GM15510 (cell line): ENCODE results near the gene MIS18BP1.

ENCODE experiments used
- POLR2A ChIP-seq: IDR thresholded peaks from 3 replicates; pipeline ENCODE4 v1.6.1; 2011; ENCODE audit warnings: borderline replicate concordance; ENCODE audit not compliant: insufficient read length; ENCODE audit errors: extremely low read depth

Gene MIS18BP1

DNA sequence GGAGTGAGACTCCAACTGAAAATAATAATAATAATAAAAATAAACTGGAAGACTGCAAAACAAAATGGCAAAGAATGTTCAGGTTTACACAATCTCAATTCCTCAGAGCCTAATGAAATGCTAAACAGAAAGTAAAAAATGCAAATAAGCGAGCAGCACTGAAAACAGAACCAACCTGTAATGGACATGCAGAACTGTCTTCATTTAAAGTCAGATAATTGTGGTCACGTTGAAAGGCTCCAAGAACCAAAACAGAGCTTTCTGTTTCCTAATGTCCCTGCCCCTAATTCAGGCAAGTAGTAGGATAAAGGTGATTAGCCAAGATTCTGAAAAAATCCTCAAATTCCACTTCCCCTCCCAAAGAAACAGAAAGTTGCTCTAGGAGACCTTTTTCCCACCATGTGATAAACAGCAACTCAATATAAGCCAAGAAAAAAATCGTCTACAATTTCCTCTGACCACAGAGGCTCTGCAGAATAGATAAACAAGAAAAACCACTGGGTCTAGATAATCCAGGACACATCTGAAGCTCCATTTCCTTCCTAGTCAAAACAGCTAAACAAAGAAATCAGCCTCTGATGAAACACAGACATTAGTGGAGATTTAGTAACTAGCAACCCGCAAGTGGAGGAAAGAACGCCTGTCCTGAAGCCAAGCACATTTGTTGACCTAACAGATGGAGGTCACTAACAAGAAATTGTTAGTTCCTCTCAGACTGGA, 3.0 kb downstream of the MIS18BP1 start:
- no peak for TF ChIP-seq POLR2A

DNA sequence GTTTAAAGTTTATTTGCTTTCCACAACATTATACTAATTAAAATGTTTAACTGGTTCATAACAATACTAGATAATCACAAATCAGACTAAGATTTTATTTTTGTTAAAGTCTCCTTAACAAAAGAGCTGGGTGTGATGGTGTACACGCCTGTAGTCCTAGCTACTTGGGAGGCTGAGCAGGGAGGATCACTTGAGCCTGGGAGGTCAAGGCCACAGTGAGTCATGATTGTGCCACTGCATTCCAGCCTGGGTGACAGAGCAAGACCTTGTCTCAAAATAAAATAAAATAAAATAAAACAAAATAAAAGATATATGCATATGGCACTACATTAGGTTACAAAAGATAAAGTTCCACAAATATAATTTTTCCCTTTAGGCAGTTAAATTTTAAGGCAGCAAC, 5.6 kb downstream of the MIS18BP1 start:
- no peak for TF ChIP-seq POLR2A

DNA sequence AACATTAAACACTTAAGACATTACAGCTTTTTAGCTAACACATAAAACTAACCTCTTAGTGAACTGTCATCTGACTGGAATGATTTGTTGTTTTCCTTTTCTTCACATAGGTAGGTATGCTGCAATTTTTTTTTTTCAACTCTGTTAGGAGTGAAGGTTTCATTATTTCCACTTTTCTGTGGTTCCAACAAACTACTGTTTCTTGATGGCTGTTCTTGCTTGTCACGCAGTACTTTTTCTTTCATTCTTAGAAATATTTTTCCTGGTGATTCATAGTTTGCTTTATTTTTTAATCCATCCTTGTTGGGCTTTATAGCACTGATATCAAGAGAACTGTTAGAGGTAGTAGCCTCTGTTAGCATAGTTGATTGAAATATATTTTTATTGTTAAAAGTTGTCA, 6.3 kb downstream of the MIS18BP1 start:
- TF ChIP-seq POLR2A = no peak

DNA sequence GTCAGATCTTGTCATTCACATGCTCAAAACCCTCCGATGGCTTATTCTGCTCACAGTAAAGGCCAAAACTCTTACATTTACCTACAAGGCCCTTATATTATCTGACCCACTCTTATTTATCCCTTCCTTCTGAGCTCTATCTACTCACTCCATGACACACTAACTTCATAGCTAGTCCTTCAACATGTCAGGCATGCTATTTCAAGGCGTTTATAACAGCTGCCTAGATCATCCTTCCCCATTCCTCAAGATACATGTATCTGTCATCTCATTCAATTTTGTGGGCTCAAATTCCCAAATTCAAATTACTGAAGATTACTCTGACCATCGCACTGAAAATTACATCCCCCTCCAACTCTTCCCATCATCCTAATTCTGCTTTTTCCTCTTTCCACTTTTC, 6.9 kb downstream of the MIS18BP1 start:
- no peak for TF ChIP-seq POLR2A

DNA sequence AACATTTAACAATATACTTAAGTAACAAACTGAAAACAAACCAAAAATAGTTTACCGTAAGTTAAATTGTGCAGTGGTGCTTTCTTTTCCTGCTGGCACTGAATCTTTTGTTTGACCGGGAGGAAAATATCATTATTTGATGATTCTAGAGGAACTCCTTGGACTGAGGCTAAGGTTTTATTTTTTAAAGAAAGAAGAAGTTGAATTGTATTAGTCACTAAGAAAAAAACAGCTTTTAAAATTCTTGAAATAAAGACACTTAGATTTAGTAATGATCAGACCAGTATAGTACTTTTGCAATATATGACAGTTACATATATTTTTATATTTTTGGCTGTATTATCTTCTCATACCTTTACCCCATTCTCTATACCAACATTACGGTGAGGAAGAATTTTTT, 10.3 kb downstream of the MIS18BP1 start:
- TF ChIP-seq POLR2A = no peak

DNA sequence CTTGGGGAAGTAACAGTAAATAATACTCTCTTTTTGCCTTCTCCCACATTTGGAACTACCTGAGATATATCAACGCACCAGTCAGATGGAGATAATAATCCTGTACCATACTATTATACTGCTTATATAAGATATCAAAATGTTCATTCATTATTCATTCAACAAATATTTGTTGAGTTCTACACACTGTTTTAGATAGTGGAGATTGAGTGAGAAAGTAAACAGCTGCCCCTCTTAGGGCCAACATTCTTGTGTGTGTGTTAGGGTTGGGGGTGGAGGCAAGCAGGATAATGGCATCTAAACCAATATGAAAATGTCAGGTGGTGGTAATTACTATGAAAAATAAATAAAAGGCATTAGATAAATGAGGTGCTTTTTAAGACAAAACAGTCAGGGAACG, 14.0 kb downstream of the MIS18BP1 start:
- TF ChIP-seq POLR2A = no peak

DNA sequence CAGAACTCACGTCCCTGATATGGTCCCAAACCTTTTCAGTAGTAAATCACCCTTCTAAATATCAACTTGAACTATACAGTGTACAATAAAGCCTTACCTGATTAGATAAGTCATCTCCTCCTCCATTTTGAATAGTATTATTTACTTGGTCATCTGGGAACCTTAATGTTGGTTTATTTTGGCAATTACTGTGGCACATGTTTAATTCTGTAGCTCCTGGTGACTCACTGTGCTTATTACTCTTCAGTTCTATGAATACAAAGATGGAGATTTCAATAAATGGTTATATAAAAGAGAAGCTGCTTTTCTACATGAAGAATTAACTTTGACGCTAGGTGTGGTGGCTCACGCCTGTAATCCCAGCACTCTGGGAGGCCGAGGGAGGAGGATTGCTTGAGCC, 25.4 kb downstream of the MIS18BP1 start:
- no peak for TF ChIP-seq POLR2A

DNA sequence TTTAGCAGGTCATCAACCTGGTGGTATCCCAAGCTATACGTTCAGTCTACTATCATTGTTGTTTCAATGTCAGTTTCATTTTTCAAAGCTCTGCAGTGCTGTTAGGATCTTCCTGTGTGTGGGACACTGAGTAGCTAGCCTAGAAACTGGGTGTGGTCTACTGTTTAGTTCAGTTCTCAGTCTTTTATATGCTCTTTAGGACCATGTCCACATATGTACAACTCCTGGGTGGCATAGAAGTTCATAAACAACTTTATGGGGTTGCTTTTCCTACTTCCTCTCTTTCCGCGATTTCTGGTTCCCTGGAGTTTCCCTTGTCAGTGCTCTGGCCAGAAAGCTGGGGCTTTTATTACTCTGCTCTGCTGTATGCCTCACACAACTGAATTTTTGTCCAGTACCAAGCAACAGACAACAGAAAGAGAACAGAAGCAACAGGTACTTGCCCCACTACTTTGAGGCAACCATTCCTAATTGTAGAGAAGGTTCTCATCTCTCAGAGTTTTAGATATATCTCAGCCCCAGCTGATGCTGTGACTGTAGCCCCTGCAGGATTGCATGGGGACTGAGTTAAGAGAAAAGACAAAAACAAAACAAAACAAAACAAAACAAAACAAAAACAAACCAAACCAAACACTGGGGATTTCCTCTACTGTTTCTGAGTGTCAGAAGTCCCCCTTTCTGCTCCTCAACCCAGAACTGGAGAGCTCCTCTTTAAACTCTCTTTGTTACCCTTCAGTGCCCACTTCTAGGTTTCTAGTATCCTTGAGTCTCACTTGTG, 30.3 kb downstream of the MIS18BP1 start:
- TF ChIP-seq POLR2A = no peak

DNA sequence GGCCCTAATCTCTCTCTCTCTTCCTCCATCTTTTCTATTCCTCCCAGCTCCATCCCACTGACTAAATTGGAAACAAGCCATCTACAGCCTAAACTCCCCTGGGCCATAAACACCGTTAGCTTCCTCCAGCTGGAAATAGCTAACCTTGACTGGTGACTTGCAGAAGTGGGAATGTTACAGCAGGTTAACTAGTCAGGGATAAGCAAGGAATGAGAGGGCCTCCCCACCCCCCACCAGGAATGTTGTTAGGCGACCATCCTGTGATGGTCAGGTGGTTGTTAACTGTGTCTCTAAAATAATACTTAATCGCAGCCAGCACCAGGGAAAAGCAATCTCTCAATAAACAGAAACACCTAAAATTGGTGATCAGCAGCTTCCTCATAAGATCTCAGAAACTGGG, 40.8 kb downstream of the MIS18BP1 start:
- TF ChIP-seq POLR2A = no peak

DNA sequence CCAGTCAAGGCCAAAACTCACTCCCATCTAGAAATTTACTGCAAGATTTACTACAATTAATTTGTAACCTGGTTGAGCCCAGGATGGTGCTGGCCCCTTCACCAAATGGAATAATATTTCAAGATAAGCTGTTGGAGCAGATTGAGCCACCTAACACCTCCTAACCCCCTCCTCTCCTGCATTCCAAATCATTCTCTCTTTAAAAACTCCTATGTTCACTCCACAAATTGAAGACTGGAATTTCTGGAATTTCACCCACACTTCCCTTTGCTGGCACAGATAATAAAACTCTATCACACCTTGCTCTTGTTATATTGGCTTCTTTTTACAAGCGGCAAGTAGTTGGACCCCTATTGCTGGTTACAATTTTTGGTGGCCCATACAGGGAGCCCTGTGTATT, 41.7 kb downstream of the MIS18BP1 start:
- TF ChIP-seq POLR2A = no peak

DNA sequence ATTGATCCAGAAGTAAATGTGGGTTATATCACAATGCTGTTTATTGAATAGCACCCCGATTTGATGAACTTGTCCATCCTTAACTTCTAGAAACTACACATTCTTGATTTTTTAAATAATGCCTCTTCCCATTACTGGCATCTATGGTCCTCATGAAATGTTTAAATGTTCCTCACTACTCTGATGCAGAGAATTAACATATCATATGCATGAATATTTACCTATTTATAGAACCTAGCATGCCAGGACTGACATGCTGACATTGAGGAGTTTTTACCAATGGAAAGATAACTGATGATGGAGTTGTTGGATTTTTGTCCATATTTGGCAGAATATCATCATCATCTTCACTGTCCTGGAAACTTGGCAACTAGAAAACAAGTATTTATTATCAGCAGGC, 42.8 kb downstream of the MIS18BP1 start:
- no peak for TF ChIP-seq POLR2A

DNA sequence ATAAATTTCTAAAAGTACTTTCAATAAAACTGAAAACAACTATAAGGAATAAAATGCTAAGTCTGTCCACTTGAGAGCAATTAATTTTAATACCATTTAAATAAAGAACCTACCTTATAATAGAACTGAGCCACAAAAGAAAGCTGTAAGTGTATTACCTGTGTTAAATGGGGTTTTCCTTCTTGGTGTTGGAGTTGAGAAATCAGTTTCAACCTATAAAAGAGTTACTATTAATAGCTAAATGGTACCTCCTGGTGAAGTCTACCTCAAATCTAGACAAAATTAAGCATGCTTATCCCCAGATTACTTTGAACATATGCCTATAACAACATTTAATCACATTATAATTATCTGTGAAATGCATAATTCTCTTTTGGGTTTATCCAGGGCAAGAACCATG, 48.8 kb downstream of the MIS18BP1 start:
- TF ChIP-seq POLR2A = no peak

DNA sequence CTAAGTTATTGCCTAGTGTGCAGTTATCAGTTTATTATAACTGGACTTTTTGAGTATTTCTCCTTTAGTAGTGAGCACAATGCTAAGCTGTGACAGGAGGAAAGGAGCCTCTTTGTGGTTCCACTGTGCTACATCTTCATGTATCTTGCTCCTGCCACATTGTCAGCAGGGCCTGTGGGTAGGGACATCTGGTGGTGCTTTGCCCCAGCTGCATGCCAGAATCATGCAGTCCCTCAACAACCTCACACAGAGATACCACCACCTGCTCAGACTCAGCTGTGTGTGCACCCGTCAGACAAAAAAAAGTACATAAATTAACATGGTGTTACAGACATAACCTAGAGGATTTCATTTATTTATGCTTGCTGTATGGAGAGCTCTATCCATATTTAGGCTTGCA, 51.1 kb downstream of the MIS18BP1 start:
- TF ChIP-seq POLR2A = no peak

DNA sequence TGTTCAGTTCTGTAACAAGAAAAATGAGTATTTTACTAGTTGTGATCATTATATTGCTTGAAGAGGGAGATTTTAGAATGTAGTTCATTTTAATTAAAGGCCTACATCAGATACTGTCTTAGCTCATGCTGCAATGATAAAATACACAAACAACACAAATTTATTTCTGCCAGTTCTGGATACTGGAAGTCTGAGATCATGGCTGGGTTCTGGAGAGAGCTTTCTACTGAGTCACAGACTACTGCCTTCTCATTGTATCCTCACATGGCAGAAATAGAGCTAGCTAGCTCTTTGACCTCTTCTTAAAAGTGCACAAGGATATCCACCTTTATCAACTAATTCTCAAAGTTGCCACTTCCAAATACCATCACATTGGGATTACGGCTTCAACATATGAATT, 53.8 kb downstream of the MIS18BP1 start:
- TF ChIP-seq POLR2A = no peak

DNA sequence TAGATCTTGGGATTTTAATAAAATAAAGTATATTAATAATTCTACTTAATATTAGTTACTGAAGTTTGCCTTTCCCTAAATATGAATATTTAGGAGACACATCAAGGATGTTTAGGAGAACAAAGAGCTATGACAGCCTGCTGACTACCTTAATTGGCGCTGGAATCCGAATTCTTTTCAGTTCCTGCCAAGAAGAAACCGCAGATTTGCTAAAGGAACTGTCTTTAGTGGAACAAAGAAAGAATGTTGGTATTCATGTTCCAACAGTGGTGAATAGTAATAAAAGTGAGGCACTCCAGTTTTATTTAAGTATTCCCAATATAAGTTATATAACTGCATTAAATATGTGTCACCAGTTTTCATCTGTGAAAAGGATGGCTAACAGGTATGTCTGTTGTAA, 54.5 kb downstream of the MIS18BP1 start:
- TF ChIP-seq POLR2A = no peak

DNA sequence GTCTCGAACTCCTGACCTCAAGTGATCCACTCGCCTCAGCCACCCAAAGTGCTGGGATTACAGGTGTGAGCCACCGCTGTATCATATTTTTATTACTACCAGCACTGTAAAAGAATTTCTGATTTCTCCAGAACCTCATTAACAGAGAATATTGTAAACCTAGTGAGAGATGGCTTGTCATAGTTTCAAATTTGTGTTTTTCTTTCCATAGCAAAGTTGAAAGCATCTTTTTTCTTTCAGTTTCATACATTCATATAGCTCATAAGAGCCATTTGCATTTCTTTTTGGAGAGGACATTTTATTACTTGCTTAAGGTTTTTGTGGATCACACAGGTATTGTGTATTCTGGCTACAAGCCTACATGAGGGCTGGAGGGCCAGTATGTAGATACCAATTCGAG, 58.0 kb downstream of the MIS18BP1 start:
- no peak for TF ChIP-seq POLR2A
